ENCODE results near the gene ADNP. TPM values are rescaled to one million over a fixed set of nuclear protein-coding genes. Genes with fewer than 3 reads are reported as not detected.

Gene ADNP
- polyA plus RNA-seq, 3 donors = 132 to 138 (median 136) TPM

DNA sequence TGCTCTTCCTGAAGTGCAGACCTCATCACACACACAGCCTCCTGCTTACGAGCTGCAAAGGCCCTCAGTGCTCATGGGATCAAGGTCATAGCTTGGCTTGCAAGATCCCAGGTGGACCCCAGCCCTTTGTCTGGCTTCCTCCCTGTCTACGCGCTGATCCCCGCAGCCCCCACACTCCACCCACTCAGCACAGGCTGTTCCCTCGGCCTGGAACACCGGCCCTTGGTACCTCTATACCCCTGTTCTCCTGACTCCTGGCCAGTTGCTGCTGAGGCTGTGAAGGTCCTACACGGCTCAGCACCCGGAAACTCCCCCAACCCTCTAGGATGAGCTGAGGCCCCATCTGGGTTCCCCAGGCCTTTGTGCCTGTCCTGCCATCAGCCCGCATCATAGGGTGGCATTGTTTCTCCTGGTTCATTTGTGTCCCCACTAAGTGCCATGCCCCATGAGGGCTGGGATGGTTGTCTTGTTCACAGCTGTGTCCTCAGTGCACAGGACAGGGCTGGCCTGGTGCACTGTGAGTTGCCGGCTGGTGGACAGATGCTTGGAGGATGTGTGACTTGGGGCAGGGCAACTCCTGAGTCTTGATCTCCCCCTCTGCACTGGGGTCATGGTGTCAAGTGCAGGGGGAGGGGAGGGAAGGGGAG lies 57.0 kb downstream of the ADNP start:
- DNase-seq (ENCODE audit: low read depth in 3 of 3, low spot score in 2 of 3) = no peak

DNA sequence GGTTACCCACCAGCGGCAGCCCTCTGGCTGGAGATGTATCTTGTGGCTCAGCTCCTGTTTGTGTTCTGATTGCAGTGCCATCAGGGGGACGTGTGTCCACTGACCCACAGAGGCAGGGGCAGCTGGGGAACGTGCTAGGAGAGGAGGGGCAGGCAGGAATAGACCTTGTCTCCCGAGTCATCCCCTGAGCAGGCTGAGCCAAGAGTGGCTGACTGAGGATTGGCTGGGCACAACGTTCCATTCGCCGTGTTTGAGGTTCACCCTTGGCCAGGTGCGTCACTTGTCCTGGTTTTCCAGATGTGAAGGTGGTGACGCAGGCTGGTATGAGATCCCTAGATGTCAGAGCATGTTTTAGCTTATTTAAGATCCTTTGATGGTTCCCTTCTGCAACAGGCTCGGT lies 57.7 kb downstream of the ADNP start:
- DNase-seq (ENCODE audit: low read depth in 3 of 3, low spot score in 2 of 3) = no peak

DNA sequence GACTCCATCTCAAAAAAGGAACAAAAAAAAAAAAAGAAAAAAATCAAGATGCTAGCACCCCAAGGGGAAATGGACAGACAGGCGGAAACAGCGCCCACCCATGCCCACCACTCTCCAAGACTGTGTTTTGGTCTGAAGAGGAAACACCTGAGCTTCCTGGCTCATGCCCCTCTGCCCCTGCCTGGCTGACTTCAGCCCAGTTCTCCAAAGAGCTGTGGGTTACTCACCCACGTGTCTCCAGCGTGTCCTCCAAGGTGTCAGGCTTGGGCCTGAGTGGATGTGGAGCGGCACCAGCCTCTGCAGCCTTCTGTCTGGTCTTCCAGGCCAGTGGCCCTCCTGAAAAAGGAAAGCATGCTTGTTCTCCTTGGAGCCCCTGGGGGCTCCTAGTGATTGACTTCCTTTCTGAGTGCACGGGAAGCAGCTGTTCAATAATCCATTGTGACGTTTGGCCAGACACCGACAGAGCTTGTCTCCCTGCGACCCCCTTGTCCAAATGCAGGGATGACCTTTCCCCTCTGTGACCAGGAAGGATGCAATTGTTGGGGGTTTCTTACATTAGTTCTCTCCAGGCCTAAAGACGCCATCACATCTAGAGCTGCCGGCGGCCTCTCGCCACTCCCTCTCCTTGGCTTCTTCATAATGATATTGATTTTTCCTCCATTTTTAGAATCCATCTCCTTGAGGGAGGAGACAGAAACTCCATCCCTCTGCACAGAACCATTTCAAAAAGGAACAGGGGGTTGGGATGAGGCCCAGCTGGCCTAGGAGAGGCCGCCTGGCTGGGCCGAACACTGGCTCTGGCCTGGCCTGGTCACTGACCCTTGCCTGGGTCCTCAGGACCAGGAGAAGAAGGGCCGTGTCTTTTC lies 58.4 kb downstream of the ADNP start:
- no peak for DNase-seq (ENCODE audit: low read depth in 3 of 3, low spot score in 2 of 3)

DNA sequence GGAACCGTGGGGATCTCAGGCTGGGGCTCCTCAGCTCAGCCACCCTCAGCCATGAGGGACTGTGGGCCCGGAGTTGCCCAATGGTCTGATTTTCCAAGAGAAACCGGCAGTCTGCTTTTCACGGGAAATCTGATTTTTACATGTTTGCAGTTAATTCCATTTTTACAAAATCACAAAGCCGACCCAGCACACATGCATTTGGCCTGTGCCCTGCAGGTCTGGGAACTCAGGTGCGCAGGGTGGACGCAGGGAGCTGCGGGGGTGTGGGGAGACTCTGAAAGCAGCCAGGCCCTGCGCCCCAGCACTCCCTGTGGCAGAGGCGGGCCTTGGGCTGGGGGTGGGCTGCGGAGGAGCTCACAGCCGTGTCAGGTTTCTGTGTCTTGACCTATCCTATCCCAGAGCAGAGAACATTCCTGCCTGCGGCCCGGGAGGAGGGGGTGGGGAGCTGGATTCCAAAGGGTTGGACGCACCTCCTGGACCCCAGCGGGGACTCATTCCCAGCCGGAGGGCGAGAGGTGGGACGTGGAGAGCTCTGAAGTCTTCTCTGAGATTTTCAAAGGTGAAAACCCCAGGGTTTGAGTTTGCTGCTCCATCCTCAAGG lies 60.6 kb downstream of the ADNP start:
- peak; percentile 40 to 60 (median 42) for DNase-seq (ENCODE audit: low read depth in 3 of 3, low spot score in 2 of 3)

DNA sequence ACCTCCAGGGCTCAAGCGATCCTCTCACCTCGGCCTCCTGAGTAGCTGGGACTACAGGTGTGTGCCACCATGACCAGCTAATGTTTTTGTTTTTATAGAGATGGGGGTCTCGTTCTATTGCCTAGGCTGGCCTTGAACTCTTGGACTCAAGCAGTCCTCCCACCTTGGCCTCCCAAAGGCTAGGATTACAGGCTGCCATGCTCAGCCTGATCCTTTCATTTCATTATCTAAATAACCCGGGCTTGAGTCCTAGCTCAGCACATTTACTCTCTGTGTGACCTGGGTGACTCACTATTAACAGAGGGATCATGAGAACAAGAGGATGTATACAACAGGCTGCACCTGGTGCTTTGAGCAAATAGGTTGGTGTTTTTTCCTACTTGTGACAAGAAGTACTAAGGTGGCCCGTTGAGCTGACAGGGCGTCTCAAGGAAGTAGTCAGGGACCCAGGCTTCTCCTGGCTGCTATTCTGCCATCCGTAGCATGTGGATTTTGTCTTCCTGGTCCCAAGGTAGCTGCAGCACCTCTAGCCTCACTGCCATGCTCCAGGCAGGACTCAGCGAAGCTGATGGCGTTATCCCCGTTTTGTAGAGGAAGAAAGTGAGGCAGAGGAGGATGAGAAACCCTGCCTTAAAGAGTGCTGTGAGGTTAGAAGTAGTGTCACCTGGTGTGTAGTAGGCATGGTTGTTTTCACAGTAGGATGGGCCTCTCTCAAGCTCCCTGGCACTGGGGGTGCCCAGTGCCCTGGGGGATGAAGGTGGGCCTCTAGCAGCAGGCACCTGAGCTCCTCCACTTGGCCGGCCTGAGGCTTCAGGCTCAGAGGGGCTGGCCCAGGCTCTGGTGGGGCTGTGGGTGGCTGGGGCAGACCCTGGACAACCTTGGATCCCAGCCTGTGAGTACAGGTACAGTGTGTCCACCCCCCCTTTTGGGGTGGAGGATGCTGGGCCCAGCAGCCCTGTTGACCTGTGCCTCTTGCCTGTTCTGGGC lies 62.4 kb downstream of the ADNP start:
- no peak for DNase-seq (ENCODE audit: low read depth in 3 of 3, low spot score in 2 of 3)

DNA sequence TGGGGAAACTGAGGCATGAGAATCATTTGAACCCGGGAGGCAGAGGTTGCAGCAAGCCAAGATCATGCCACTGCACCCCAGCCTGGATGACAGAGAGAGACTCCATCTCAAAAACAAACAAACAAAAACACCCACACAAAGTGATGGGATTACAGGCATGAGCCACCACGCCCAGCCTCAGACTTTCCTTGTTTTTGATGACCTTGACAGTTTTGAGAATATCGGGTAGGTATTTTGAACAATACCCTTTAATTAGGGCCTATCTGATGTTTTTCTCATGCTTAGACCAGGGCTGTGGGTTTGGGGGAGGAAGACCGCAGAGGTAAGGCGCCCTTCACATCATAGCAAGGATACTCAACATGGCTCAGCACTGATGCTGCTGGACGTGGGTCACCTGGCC lies 63.4 kb downstream of the ADNP start:
- DNase-seq (ENCODE audit: low read depth in 3 of 3, low spot score in 2 of 3) = no peak

DNA sequence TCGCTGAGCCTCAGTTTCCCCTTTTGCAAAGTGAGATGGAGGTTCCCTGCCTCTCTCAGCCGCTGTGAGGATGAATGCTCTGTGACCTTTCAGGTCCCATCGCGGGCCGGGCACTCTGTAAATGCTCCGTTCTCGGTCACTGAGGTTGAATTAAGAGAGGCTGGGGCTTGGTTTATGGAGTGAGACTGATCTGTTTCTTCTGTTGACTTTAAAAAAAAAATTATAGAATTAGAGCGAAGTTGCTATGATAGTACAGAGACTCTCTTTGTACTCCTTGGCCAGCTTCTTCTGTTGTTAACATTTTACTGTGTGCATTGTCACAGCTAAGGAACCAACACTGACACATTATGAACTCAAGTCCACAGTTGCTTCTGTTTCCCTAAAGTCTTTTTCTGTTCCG lies 64.4 kb downstream of the ADNP start:
- no peak for DNase-seq (ENCODE audit: low read depth in 3 of 3, low spot score in 2 of 3)

DNA sequence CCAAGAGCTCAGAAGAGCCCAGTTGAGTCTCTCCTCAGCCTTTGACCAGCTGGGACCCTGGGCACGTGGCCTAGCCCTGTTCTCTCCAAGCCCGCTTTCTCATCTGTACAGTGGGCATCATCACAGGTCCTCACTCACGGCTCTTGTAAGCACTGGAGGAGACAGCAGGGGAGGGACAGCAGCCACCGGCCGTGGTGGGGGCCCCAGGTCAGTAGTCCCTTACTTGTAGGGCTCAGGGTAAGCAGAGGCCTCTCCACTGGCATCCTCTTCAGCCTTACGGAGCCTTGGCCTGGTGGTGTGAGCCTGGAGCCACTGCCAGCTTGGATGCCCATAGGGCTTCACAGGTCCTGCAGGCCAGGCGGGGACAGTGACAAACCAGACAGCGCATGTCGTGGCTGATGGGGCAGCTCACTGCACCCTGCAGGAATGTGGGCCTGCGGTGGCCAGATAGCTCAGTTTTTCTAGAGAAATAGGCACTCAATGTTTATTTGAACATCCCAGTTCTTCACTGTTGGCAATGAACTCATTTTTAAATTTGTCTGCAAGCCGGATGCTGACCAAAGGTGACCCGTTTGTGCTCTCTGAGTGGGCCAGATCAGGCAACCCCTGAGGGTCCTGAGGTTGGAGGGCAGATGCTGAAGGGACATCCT lies 65.1 kb downstream of the ADNP start:
- no peak for DNase-seq (ENCODE audit: low read depth in 3 of 3, low spot score in 2 of 3)

DNA sequence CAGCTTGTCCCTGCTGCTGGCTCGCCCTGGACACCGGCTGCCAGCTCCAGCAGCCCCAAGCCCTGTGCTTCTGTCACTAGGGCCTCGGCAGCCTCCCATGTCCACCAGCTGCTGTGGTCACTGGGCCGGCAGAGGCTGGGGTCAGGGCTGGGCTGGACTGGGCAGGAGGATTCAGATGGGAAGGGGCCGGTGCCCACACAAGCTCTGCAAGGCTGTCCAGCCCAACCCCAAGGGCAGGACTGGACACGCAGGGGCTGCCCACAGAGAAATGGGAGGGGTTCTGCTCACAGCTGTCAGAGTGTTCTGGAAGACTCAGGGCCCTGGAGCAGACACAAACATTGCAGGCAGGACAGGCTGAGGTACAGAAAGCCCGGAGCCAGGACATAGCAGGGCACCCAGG lies 65.6 kb downstream of the ADNP start:
- no peak for DNase-seq (ENCODE audit: low read depth in 3 of 3, low spot score in 2 of 3)

DNA sequence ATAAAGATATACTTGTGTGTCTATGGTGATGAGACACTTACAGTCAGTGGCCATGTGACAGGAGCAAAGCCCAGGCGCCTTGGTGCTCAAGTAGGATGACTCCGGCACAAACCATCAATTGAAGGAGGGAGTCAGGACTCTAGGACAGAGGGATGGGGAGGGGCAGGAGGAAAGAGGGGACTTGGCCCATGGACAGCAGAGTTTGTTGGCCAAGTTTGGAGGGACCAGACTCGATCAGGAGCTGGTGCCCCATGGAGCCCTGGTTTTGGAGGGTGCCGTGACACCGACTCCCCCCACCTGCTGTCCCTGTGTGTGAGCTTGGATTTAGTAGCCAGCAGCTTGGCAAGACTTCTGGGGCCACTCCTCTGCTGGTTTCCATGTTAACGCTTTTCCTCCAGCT lies 66.1 kb downstream of the ADNP start:
- DNase-seq (ENCODE audit: low read depth in 3 of 3, low spot score in 2 of 3) = no peak

DNA sequence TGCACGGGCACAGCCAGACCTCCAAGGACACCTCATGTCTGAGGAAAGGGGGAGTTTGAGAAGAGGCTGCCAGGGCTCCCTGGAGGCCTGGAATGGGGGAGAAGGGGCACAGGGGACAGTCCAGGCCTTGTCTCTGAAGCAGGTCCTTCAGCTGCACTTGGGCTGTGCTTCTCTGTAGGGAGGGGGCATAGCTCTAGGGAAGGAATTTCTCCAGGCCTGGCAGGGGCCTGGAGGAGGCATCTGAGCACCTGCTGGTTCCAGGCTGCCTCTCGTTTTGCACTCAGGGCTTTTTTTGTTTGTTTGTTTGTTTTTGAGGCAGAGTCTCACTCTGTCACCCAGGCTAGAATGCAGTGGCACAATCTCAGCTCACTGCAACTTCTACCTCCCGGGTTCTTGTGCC lies 68.7 kb downstream of the ADNP start:
- no peak for DNase-seq (ENCODE audit: low read depth in 3 of 3, low spot score in 2 of 3)

DNA sequence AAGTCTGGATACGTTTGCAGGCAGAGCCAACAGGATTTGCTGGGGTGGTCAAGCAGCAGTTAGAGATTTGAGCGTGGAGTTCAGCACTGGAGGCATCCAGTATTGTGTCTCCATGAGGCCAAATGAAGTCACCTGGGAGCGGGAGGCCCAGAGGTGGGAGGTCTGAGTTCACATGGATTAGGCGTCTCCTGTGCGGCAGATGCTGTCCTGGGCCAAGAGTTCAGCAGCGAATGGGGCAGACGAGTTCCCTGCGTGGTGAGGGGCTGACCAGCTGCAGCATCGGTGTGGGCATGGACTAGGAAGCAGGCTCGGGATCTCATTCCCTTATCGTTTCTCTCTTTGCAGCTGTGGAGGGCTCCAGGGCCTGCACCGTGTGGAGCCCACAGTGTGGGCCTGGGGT lies 70.2 kb downstream of the ADNP start:
- no peak for DNase-seq (ENCODE audit: low read depth in 3 of 3, low spot score in 2 of 3)

DNA sequence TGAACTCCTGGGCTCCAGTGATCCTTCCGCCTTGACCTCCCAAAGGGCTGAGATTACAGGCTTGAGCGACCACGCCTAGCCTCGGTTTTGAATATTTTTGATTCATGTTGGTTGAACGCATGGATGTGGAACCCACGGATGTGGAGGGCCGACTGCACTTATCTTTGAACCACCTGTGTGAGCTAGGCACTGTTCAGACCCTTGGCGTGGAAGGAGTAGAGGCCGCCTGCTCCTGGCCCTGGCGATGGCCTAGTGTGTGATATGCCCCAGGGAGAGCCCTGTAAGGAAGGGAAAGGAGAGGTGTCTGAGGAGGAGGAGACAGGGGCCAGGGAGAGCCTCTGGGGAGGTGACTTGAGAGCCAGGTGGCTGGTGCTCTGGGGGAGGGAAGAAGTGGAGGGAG lies 72.1 kb downstream of the ADNP start:
- no peak for DNase-seq (ENCODE audit: low read depth in 3 of 3, low spot score in 2 of 3)

DNA sequence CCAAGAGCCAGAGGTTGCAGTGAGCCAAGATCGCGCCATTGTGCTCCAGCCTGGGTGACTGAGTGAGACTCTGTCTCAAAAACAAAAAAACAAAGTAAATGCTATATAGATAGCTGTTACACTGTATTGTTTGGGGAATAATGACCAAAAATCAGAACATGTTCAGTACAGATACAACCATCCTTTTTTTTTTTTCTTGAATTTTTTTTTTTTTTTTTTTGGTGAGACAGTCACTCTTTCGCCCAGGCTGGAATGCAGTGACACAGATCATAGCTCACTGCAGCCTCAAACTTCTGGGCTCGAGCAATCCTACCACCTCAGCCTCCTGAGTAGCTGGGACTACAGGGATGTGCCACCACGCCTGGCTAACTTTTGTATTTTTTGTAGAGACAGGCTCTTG lies 72.7 kb downstream of the ADNP start:
- DNase-seq (ENCODE audit: low read depth in 3 of 3, low spot score in 2 of 3) = no peak

DNA sequence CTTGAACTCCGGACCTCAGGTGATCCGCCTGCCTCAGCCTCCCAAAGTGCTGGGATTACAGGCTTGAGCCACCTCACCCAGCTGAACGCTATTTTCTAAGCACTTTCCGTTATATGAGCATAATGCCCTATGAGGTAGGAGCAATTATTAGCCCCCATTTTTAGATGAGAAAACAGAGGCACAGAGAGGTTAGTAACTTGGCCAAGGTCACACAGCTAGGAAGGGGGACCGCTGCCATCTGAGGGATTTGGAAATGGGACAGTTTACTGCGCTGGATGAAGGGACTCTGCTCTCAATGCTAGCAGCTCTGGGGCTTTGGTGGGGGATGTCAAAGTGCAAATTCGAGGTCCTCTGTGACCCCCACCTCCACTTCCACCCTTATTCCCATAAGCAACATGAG lies 73.9 kb downstream of the ADNP start:
- DNase-seq (ENCODE audit: low read depth in 3 of 3, low spot score in 2 of 3) = no peak

DNA sequence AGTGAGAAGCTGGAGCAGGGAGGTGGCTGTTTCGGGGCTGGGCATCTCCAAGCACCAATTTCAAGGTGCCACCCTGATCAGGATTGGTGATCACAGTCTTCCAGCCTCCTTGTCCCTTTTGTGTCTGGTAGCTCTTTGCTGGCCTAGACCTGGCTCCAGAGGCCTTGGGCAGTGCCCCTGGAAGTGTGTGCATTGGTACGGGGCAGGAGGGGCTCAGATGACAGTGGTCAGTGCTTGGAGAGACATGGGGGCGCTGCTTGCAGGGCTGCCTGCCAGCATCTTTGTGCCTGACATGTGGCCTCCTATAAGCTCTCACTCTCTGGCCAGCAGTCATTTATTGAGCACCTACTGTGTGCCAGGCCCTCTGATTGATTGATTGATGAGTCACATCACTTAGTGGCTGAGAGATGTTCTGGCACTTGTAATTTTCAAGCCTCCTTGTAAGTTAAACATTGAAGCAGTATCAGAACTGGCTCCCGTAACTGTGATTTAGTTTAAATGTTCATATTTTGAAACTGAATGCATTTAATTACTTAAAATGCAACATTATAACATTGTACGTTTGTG lies 74.7 kb downstream of the ADNP start:
- no peak for DNase-seq (ENCODE audit: low read depth in 3 of 3, low spot score in 2 of 3)

DNA sequence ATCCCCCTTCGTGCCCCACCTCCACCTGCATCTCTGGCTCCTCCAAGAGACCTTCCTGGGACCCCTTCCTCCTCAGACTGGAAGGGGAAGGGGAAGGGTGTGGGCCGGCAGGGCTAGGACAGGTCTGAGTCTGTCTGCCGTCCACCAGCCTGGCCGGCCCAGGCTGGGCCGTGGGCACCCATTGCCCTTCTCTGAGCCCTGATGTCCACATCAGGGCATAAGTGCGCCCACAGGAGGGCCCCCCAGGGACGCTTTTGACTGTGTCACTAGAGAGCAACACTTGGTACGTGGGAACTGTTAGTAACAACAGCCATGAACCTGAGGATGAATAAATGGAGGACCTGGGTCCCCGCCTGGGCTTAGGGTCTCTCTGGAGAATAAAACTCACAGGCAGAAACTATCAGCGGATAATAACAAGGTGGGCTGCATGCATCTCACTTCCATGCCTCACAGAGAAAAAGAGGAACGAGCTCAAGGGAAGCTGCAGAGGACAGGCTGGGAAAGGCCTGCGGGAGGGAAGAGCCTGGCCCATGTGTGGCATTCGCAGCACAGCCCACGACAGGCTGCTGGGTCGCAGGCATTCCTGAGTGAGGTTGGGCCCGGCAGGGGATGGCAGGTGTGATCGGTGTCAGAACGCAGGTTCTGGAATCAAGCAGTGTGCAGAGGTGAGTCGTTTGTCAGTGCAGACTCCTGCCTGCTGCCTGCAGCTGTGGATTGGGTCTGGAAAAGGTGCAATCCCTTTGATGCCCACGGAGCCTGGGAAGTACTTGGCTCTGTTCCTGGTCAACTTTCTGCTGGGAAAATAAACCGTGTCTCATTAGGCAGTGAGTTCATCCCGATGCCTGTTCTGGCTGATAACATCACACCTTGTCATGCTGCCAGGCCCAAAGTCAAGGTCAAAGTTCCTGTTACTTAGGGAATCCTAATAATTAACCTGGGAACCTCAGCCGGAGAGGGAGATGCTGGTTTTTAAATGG lies 75.5 kb downstream of the ADNP start:
- no peak for DNase-seq (ENCODE audit: low read depth in 3 of 3, low spot score in 2 of 3)

DNA sequence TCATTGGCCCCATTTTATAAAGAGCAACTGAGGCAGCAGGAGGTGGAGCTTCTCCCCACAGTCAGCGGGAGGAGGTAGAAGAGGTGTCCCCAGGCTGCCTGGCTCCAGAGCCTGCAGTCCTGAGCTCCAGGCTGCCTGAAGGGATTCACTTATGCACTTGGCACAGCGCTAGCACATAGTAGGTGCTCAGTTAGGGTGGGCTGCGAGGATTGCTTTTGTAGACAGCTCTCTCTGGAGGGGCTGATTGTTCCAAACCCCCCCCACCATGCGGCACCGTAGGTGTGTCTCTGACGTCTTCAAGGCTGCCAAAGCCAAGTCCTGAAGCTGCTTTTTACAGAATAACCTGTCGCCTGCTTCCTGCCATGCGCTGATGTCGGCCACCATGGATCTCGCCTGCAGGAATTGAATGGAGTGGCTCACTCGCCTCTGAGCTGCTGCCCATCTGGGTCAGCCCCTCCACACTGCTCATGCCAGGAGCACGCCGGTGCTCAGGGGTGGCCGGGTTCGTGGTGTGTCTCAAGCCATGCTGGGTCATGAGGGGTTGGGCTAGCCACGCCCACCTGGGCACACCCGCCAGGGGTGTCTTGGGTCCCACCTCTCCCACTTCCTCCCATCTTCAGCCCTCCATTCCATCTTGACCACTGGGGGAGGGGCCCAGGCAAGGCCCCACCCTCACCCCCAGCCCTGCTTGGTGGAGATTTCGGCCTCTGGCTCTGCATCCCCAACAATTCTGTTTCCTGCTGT lies 76.6 kb downstream of the ADNP start:
- DNase-seq (ENCODE audit: low read depth in 3 of 3, low spot score in 2 of 3) = no peak

All from right renal cortex interstitium (tissue), 3 donors.